HG02840 (cell line): ENCODE data around the gene MCF2L.
"Not testable (repeated sequence)": the region's sequence is repeated elsewhere in the genome, so short reads cannot be mapped to it uniquely, and the experiment has no call there.

Experiments used
- ATAC-seq: cut with Tn5 transposase; IDR thresholded peaks from one replicate; pipeline ENCODE4 v1.9.1; 2021; ENCODE audit warnings: mild to moderate bottlenecking, moderate library complexity, moderate number of reproducible peaks; ENCODE audit not compliant: unreplicated experiment, low FRiP score

Gene MCF2L

GRCh38 chr13:113046128-113046882, 77.3 kb downstream of the MCF2L start:
- ATAC-seq: no peak

GRCh38 chr13:113046883-113047244, 77.8 kb downstream of the MCF2L start:
- no peak for ATAC-seq

GRCh38 chr13:113047587-113047986, 78.6 kb downstream of the MCF2L start:
- ATAC-seq: no peak

- ATAC-seq: no peak
These were observed 79.8 kb downstream of the MCF2L start for GRCh38 chr13:113048766-113049165.

GRCh38 chr13:113049521-113049941, 80.5 kb downstream of the MCF2L start:
- no peak for ATAC-seq

- no peak for ATAC-seq
These were observed 81.0 kb downstream of the MCF2L start for GRCh38 chr13:113049981-113050380.

GRCh38 chr13:113050734-113051431, 81.9 kb downstream of the MCF2L start:
- no peak for ATAC-seq

GRCh38 chr13:113051641-113052040, 82.6 kb downstream of the MCF2L start:
- no peak for ATAC-seq

- no peak for ATAC-seq
These were observed 83.2 kb downstream of the MCF2L start for GRCh38 chr13:113052206-113052605.

- ATAC-seq: no peak
These were observed 84.0 kb downstream of the MCF2L start for GRCh38 chr13:113052971-113053370.

- no peak for ATAC-seq
These were observed 84.4 kb downstream of the MCF2L start for GRCh38 chr13:113053376-113053775.

- ATAC-seq: no peak
These were observed 85.0 kb downstream of the MCF2L start for GRCh38 chr13:113053801-113054604.

GRCh38 chr13:113057084-113057483, 88.1 kb downstream of the MCF2L start:
- ATAC-seq: no peak

GRCh38 chr13:113057559-113057958, 88.5 kb downstream of the MCF2L start:
- not testable (repeated sequence) for ATAC-seq

GRCh38 chr13:113058129-113058987, 89.3 kb downstream of the MCF2L start:
- no peak for ATAC-seq

- ATAC-seq: no peak
These were observed 90.2 kb downstream of the MCF2L start for GRCh38 chr13:113058988-113059850.

- no peak for ATAC-seq
These were observed 90.9 kb downstream of the MCF2L start for GRCh38 chr13:113059891-113060290.

- no peak for ATAC-seq
These were observed 91.7 kb downstream of the MCF2L start for GRCh38 chr13:113060557-113061270.

- ATAC-seq: no peak
These were observed 92.2 kb downstream of the MCF2L start for GRCh38 chr13:113061271-113061625.
